Fibroblast of the aortic adventitia (primary cell): ENCODE results near the gene CHD3. TPM values are rescaled to one million over a fixed set of nuclear protein-coding genes. Genes with fewer than 3 reads are reported as not detected.
A peak's percentile ranks its signal among the peaks of the same experiment; 100 is the strongest.

Experiments used
- DNase-seq: peaks from one replicate; pipeline ENCODE4 v3.0.0-alpha.2; 2010; ENCODE audit warnings: low read depth
- H3K4me3 ChIP-seq: 2 replicates; pipeline ENCODE4 v1.5.1; 2011; ENCODE audit warnings: low read depth, mild to moderate bottlenecking, control low read depth, low read length, moderate library complexity
- CTCF ChIP-seq: IDR thresholded peaks from 2 replicates; pipeline ENCODE4 v1.5.1; 2011; ENCODE audit warnings: mild to moderate bottlenecking, low read length, control low read depth, inconsistent platforms; ENCODE audit not compliant: insufficient read depth
- total RNA-seq: library from RNA; depleted of rRNA; stranded (reverse); fragments of >200 nt; gene quantifications from 2 replicates; pipeline ENCODE4 v1.2.3, GENCODE V29; 2012; ENCODE audit warnings: low replicate concordance

CHD3 gene
- total RNA-seq, 1 donor = 81.5 TPM

- DNase-seq = no peak
- no peak overlapping the region for H3K4me3 ChIP-seq
- TF ChIP-seq CTCF = no peak
Observed at GRCh38 chr17:7875804-7876370, 12.7 kb upstream of the CHD3 start.

GRCh38 chr17:7878234-7878633, 10.4 kb upstream of the CHD3 start:
- no peak for DNase-seq
- H3K4me3 ChIP-seq = no peak overlapping the region
- no peak for TF ChIP-seq CTCF

- no peak overlapping the region for H3K4me3 ChIP-seq
- TF ChIP-seq CTCF = no peak
- no peak for DNase-seq
Observed at GRCh38 chr17:7880076-7880868, 8.3 kb upstream of the CHD3 start.

GRCh38 chr17:7881276-7882054, 7.1 kb upstream of the CHD3 start:
- no peak for TF ChIP-seq CTCF
- H3K4me3 ChIP-seq = no peak overlapping the region
- no peak for DNase-seq

- TF ChIP-seq CTCF = no peak
- DNase-seq = no peak
- H3K4me3 ChIP-seq = no peak overlapping the region
Observed at GRCh38 chr17:7882068-7882467, 6.5 kb upstream of the CHD3 start.

- DNase-seq = no peak
- peak overlapping the region; percentile 22 for H3K4me3 ChIP-seq
- no peak for TF ChIP-seq CTCF
Observed at GRCh38 chr17:7882629-7883028, 6.0 kb upstream of the CHD3 start.
